Peyer's patch (tissue), 4 donors: ENCODE data around the gene OSBPL3. TPM values are rescaled to one million over a fixed set of nuclear protein-coding genes. Genes with fewer than 3 reads are reported as not detected.
A peak's percentile ranks its signal among the peaks of the same experiment; 100 is the strongest.

Source experiments
- DNase-seq, 3 donors: peaks; one replicate each; pipeline ENCODE4 v3.0.0-alpha.2; 2017 to 2019
- H3K27ac ChIP-seq, 4 donors: fragments of 200-600 bp; sonication (generic); one replicate each; pipeline ENCODE4 v1.5.1; 2016 to 2019
- H3K27me3 ChIP-seq, 2 donors: fragments of 200-600 bp; sonication (generic); one replicate each; pipeline ENCODE4 v1.5.1; 2019
- H3K36me3 ChIP-seq, 3 donors: fragments of 200-600 bp; sonication (generic); one replicate each; pipeline ENCODE4 v1.5.1; 2016 to 2019
- H3K4me1 ChIP-seq, 4 donors: fragments of 200-600 bp; sonication (generic); one replicate each; pipeline ENCODE4 v1.5.1; 2016 to 2019
- H3K4me3 ChIP-seq, 4 donors: fragments of 200-600 bp; sonication (generic); 1 replicate in 3 of 4; 2 replicates in 1 of 4; pipeline ENCODE4 v1.5.1; 2016 to 2019; ENCODE audit warnings: mild to moderate bottlenecking in 1 of 4
- H3K9me3 ChIP-seq, 4 donors: fragments of 200-600 bp; sonication (generic); one replicate each; pipeline ENCODE4 v1.5.1; 2016 to 2019; ENCODE audit warnings: mild to moderate bottlenecking in 1 of 4
- CTCF ChIP-seq, 6 experiments: fragments of 450-650 bp in 4 of 6; fragments of 200-600 bp in 2 of 6; sonication (generic) in 1 of 6; IDR thresholded peaks; one replicate each; pipeline ENCODE4 v1.5.1; 2017 to 2019; ENCODE audit warnings: antibody characterized with exemption in 6 of 6, mild to moderate bottlenecking in 3 of 6, moderate library complexity in 1 of 6
- POLR2A ChIP-seq, 2 donors: fragments of 450-650 bp; IDR thresholded peaks; one replicate each; pipeline ENCODE4 v1.5.1; 2017; ENCODE audit warnings: antibody characterized with exemption in 2 of 2, mild to moderate bottlenecking in 2 of 2, moderate library complexity in 2 of 2
- total RNA-seq, 4 donors: library from RNA; depleted of rRNA; stranded (reverse); fragments of >200 nt; gene quantifications; one replicate each; pipeline ENCODE4 v1.1.0, GENCODE V29; 2016

Gene OSBPL3
- total RNA-seq, 4 donors from 2014 or later = 20.1 to 67.7 (median 22.2) TPM

GRCh38 chr7:24764011-24764410 is 216.0 kb downstream of the OSBPL3 start:
- Histone ChIP-seq H3K36me3 (no peaks in the 10 kb centered on the region), H3K4me1 (no peaks in the 10 kb centered on the region), H3K9me3 (no peaks in the 10 kb centered on the region), H3K4me3 (no peak overlapping the region), H3K27me3 (no peaks in the 10 kb centered on the region), H3K27ac (no peak overlapping the region)
- DNase-seq = no peak
- TF ChIP-seq CTCF (IDR thresholded peaks at IDR 0.05) = no peak
- no peak for TF ChIP-seq POLR2A (IDR thresholded peaks at IDR 0.05)

GRCh38 chr7:24763303-24763901 is 216.6 kb downstream of the OSBPL3 start:
- Histone ChIP-seq H3K4me3 (no peak overlapping the region), H3K27me3 (no peaks in the 10 kb centered on the region), H3K36me3 (no peaks in the 10 kb centered on the region), H3K9me3 (no peaks in the 10 kb centered on the region), H3K4me1 (no peaks in the 10 kb centered on the region), H3K27ac (no peak overlapping the region)
- TF ChIP-seq CTCF (IDR thresholded peaks at IDR 0.05) = no peak
- no peak for TF ChIP-seq POLR2A (IDR thresholded peaks at IDR 0.05)
- DNase-seq = no peak

GRCh38 chr7:24762771-24763170 is 217.2 kb downstream of the OSBPL3 start:
- peaks cover 0 to 1% (median 0%) of the 10 kb centered on the region in 4 donors for H3K4me1 ChIP-seq
- H3K9me3 ChIP-seq = no peaks in the 10 kb centered on the region
- no peak overlapping the region for H3K27ac ChIP-seq
- H3K36me3 ChIP-seq = no peaks in the 10 kb centered on the region
- H3K27me3 ChIP-seq = no peaks in the 10 kb centered on the region
- no peak overlapping the region for H3K4me3 ChIP-seq
- TF ChIP-seq CTCF (IDR thresholded peaks at IDR 0.05) (no peak), POLR2A (IDR thresholded peaks at IDR 0.05) (no peak)
- DNase-seq = no peak

- TF ChIP-seq CTCF (IDR thresholded peaks at IDR 0.05) (no peak), POLR2A (IDR thresholded peaks at IDR 0.05) (no peak)
- Histone ChIP-seq H3K4me3 (no peak overlapping the region), H3K4me1 (peaks cover 0 to 4% (median 2%) of the 10 kb centered on the region in 4 donors), H3K27ac (no peak overlapping the region), H3K9me3 (no peaks in the 10 kb centered on the region), H3K36me3 (no peaks in the 10 kb centered on the region), H3K27me3 (no peaks in the 10 kb centered on the region)
- DNase-seq = no peak
These were observed 219.0 kb downstream of the OSBPL3 start for GRCh38 chr7:24760968-24761367.

GRCh38 chr7:24757353-24758275 is 222.4 kb downstream of the OSBPL3 start, which contains the start of gene GSDME:
TSS of gene GSDME (minus strand) at chr7:24757464. CDS start at chr7:24749774, 7,690 bp downstream.
- H3K27me3 ChIP-seq = no peaks in the 10 kb centered on the region
- DNase-seq = peak in 2 of 3 donors; percentile 77 to 85

More at GRCh38 chr7:24757353-24758275, 222.4 kb downstream of the OSBPL3 start, which contains the start of gene GSDME:
- H3K36me3 ChIP-seq = no peaks in the 10 kb centered on the region
- H3K4me1 ChIP-seq = peaks cover 0 to 4% (median 2%) of the 10 kb centered on the region in 4 donors
- peak within 1 kb of the TSS; percentile 52 to 90 (median 82) for H3K27ac ChIP-seq
- peak within 1 kb of the TSS; percentile 56 to 71 (median 64) for H3K4me3 ChIP-seq
- TF ChIP-seq POLR2A (IDR thresholded peaks at IDR 0.05) (peak; percentile 66 to 69), CTCF (IDR thresholded peaks at IDR 0.05) (peak in 1 of 6 experiments; percentile 11)
- no peaks in the 10 kb centered on the region for H3K9me3 ChIP-seq
